Measurements from ENCODE around the gene LCE3E.
"Not testable (repeated sequence)": the region's sequence is repeated elsewhere in the genome, so short reads cannot be mapped to it uniquely, and the experiment has no call there.

LCE3E gene

GRCh38 chr1:152566681-152567080 lies at the start of gene LCE3E:
Gene LCE3E (minus strand): TSS chr1:152566780. CDS start chr1:152566208, 572 bp downstream.
- DNase-seq: no peak

- DNase-seq: no peak
Measured at GRCh38 chr1:152613511-152613910, 46.9 kb upstream of the LCE3E start, which contains the start of gene LCE3B. Gene LCE3B (plus strand): TSS chr1:152613811. CDS start chr1:152613811, 0 bp downstream.

GRCh38 chr1:152599934-152600333 lies 33.4 kb upstream of the LCE3E start, which contains the start of gene LCE3C:
Gene LCE3C (plus strand): TSS chr1:152600234. CDS start chr1:152600732, 498 bp downstream.
- no peak for DNase-seq

- no peak for DNase-seq
Measured at GRCh38 chr1:152596986-152597385, 30.4 kb upstream of the LCE3E start.

DNA sequence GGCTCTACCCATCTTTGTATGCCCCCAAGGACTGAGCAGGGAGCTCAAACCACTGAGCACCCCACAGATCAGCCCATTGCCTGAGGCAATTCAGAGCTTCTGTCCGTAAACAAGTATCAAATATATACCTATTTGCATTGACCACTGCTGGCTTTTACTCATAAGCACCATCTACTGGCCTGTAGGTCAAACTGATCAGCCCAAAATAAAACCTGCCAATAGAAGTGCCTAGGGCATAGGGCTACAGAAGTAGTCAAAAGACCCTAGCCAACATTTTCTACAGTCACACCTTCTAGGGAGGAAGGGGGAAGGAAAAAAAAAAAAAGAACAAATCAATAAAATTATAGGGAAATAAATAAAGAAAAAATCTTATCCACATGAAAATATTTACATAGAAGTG lies 19.0 kb upstream of the LCE3E start:
- no peak for DNase-seq

DNA sequence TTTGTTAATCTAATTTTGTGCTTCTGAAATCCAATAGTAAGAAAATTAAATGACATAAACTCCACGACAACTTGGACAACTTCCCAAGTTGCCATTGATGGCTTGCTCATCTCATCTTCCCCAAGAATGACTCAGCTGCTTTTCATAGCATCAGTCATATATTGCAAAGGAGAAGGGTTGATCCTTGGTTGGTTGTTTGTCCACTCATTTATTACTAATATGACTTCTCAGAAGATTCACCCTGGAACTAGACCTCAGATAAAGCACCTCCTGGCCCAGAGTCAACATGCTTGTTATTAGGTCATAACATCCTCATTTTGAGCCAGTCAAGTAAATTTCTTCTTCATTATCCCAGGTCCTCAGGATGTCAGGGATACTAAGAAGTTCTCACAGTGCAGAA lies 16.1 kb upstream of the LCE3E start:
- DNase-seq: no peak

DNA sequence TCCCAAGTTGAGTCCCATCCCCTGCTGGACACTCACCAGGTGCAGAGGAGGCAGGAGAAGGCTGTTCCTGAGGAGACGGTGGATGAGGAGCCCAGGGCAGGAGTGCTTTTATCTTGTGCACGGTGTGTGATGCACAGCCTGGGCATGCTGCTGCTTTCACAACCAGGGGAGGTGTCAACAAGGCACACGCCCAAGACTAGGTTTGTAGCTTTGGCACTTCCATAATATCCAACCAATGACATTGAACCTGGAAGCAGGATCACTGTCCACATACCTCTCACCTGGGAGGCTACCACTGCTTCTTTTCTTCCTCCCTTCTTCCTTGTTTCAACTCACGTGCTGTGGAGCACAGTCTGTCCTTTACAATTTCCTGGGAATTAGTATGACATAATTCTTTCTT lies 13.9 kb upstream of the LCE3E start, which contains the start of gene LCE3D:
Gene LCE3D (minus strand): TSS at position 84 of the 400 bp plus-strand sequence. CDS start 580 bp downstream, outside the sequence.
- no peak for DNase-seq

DNA sequence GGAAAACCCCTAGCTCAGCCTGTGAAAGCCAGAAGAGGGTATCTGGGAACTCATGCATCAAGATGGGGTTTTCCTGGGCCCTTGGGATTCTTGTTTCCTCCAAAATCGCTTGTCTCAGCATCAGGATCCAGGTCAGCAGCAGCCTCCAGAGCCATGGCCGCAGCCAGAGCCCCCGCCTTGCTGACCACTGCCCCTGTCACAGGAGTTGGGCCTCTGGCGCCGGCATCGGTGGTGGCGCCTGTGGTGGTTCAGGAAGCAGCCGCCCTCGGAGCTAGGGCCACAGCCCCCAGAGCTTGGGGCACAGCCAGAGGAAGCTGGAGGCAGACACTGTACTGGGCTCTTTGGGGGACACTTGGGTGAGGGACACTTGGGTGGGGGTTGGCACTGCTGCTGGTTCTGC lies 12.9 kb upstream of the LCE3E start:
- not testable (repeated sequence) for DNase-seq

DNA sequence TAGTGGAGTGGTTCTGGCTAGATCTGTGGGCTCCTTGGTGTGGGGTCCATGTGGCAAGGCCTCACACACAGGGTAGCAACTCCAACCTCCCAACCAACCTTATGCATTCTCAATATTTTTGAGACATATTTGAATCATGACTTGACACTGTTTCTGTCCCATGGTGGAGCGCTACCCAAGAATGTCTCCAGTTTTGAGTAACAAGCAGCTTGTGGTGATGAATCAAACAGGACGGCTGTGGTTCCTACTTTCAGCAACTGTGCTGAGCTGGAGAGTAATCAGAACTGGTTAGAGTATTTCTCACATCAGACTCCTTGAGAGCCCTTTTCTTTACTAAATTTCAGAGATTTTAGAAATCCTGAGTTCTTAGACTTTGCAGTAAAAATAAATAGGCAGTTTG lies 10.6 kb upstream of the LCE3E start:
- DNase-seq: no peak

DNA sequence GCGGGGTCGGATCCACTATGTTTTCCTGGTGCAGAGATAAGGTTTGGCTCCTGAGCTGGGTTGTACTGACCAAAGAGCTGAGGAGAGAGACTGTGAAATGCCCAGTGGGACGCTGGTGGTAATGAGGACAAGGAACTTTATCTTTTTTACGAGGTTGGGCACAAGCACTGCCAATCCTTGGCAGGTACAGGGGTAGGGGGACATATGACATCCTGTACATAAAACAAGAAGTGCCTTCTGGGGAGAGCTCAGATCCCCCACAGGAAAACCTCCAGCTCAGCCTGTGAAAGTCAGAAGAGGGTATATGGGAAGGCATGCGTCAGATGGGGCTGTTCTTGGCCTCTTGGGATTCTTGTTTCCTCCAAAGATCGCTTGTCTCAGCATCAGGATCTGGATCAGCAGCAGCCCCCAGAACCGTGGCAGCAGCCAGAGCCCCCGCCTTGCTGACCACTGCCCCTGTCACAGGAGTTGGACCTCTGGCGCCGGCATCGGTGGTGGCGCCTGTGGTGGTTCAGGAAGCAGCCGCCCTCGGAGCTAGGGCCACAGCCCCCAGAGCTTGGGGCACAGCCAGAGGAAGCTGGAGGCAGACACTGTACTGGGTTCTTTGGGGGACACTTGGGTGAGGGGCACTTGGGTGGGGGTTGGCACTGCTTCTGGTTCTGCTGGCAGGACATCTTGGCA lies 905 bp downstream of the LCE3E start:
- DNase-seq: no peak

GRCh38 chr1:152565115-152565514 lies 1.5 kb downstream of the LCE3E start:
- no peak for DNase-seq

- DNase-seq: not testable (repeated sequence)
Measured at GRCh38 chr1:152548358-152548757, 18.2 kb downstream of the LCE3E start.

GRCh38 chr1:152546704-152547103 lies 19.9 kb downstream of the LCE3E start:
- no peak for DNase-seq

DNA sequence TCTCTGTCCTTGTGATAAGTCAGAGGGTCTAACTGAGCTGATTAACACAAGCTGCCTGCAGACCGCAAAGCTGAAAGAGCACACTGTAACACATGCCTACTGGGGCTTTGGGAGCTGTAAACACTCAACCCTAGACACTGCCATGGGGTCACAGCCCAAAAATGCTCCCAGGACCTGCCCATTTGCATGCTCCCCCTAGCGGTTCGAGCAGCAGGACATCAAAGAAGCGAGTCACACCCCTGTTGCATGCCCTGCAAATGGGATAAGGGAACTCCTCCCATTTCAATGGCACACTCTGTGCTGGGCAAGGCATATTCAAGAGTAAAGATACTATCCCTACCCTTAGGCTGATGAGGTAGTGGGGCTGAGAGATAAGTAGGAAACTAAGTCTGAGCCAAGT lies 22.8 kb downstream of the LCE3E start:
- no peak for DNase-seq

GRCh38 chr1:152539901-152540300 lies 26.7 kb downstream of the LCE3E start:
- no peak for DNase-seq

DNA sequence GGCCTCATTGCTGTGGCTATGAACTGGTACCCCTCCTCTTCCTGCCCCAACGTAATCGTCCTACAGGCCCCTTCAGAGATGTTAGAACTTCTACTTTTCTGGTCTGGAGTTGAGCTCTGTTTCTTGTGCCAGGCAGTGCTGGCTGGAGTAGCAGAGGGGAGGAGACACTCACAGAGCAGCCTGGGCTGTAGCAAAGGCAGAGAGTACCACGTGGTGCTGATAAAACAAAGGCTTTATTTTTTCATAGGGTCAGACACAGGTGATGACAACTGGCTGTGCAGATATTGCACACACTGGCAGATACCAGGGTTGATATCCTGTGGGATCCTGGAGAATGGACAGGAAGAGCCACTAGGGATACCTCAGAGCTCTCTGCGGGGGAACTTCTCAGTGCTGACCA lies 29.1 kb downstream of the LCE3E start:
- DNase-seq: no peak

DNA sequence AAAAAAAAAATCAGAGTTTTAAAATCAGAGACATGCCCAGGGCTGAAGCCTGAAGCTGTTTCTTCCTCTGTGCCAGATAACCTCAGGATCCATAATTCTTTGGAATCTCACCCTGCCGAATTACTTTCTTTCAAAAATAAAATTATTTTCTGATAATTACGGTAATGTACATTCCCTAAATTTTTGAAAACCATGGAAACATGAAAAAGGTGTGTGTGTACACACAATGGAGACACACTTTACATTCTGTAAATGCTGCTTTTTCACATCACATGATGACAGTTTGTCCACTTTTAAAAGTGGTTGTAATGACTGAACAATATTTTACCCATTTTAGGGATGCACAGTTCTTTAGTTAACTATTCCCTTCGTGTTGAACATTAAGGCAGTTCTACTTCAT lies 30.8 kb downstream of the LCE3E start:
- DNase-seq: no peak

GRCh38 chr1:152533327-152533938 lies 33.1 kb downstream of the LCE3E start:
- no peak for DNase-seq

DNA sequence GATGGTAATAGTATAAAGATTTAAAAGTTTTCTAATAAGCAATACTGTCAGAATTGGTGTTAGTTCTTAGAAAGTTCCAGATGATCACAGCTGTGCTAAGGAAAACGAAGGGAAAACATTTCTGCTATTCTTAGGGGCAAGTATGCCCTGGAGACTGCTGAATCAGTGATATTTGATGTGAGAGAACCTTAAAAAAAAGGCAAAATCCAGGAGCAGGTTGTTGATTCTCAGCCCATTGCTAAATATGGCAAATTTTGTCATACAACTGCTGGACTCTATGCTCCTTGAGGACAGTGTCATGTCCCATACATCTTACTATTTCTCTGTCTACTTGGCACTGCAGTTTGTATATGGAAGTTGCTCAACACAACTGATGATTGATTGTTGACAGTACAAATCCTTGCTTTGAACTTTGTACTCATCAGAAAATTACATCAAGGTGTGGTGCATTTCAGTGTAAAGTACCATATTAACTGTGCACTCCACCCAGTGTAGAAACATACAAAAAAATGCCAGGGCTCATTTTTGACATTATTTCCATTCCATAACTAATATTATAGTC lies 41.4 kb downstream of the LCE3E start:
- no peak for DNase-seq

DNA sequence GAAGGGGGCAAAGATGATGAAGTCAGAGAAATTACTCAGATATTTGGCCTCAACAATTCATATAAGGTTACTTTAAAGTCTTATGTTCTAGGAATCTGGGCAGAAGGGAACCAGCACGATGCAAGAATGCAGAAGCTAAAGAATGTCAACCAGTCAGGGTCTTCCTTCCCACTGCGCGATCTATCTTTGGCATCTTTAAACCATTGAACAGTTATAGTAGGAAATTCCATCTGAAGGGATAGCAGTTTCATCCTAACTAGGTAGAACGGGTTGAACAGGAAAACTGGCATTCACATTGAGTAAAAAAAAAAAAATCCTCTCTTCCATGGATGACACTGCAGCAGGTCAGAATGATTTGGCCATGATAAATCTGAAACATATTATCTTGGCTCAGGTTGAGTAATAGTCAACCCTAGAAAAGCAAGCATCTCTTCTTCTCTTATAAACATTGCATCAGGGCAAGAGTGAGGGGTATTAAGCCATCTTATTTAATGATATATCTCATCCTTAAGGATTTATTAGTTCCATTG lies 46.0 kb downstream of the LCE3E start:
- DNase-seq: no peak

DNA sequence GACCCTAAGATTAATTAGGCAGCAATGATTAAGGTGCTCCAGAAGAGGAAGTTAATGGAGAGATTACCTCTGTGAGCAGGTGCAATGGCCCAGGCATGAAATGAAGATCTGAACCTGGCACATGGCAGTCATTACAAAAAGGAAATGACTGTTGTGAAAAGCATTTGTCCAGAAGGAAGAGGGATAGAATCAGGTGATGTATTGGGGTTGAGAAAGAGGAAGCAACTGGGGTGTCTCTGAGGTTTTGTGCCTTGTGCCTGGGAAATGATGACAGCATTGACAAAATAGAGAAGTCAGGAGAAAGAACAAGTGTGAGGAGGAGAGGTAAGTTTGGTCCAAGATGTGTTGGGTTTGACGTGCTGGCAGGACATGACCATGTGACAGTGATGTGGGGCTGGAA lies 46.7 kb downstream of the LCE3E start:
- DNase-seq: no peak

- no peak for DNase-seq
Measured at GRCh38 chr1:152517237-152517811, 49.3 kb downstream of the LCE3E start.

- DNase-seq: no peak
Measured at GRCh38 chr1:152516082-152516481, 50.5 kb downstream of the LCE3E start.

All from midbrain (tissue), 1 donor.